Esophagus squamous epithelium (tissue), 4 donors: ENCODE results near the gene NAV3.

ENCODE experiments used
- CTCF ChIP-seq, 6 experiments: fragments of 450-650 bp in 4 of 6; fragments of 200-600 bp in 2 of 6; sonication (generic) in 2 of 6; IDR thresholded peaks; one replicate each; pipeline ENCODE4 v1.5.1; 2016 to 2019; ENCODE audit warnings: antibody characterized with exemption in 6 of 6, mild to moderate bottlenecking in 4 of 6, moderate library complexity in 4 of 6
- POLR2A ChIP-seq, 4 donors: fragments of 450-650 bp; IDR thresholded peaks; one replicate each; pipeline ENCODE4 v1.6.1; 2017; ENCODE audit warnings: antibody characterized with exemption in 4 of 4, mild to moderate bottlenecking in 4 of 4, moderate library complexity in 3 of 4

- TF ChIP-seq CTCF (IDR thresholded peaks at IDR 0.05) = no peak
- no peak for TF ChIP-seq POLR2A (IDR thresholded peaks at IDR 0.05)
Observed at GRCh38 chr12:78096909-78097597, 266.4 kb downstream of the NAV3 start.
